GM12892 (cell line): ENCODE measurements around the gene ZNF106.

Experiments used
- POLR2A ChIP-seq: IDR thresholded peaks from 2 replicates; pipeline ENCODE4 v1.6.1; 2011; ENCODE audit warnings: low read depth, low read length, control low read depth
- POLR2AphosphoS5 ChIP-seq: IDR thresholded peaks from 2 replicates; pipeline ENCODE4 v1.6.1; 2011; ENCODE audit warnings: low read depth, low read length, control low read depth
- TAF1 ChIP-seq: IDR thresholded peaks from 2 replicates; pipeline ENCODE4 v1.6.1; 2011; ENCODE audit warnings: low read depth, mild to moderate bottlenecking, control low read depth, low read length, borderline replicate concordance

DNA sequence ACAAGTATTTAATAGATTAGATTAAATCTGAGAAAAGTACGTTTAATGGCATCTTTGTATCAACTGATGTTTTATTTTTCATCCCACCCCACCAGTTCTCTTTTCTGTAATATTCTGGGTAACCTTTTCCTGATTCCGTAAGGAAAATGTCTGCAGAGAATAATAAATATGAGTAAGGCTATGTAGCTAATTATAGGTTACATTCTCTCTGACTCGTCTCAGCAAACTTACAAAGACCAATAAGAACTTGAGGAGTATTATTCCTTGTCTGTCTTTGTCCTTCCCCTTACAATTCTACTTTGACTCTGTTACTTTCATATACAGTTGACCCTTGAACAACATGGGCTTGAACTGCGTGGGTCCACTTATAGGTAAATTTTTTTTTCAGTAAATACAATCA lies 16.6 kb upstream of the ZNF106 start:
- TF ChIP-seq POLR2A (no peak), TAF1 (no peak), POLR2AphosphoS5 (no peak)
